Heart right ventricle (tissue), 16 donors: ENCODE data around the gene TUBA3E. TPM values are rescaled to one million over a fixed set of nuclear protein-coding genes. Genes with fewer than 3 reads are reported as not detected.
"Not testable (repeated sequence)": the region's sequence is repeated elsewhere in the genome, so short reads cannot be mapped to it uniquely, and the experiment has no call there.

Experiments
- ATAC-seq, 8 donors: fragments of 200-7000 bp; cut with Tn5 transposase; one replicate each; pipeline ENCODE4 v1.9.1; 2020; ENCODE audit warnings: mild to moderate bottlenecking in 8 of 8, moderate library complexity in 8 of 8, moderate number of reproducible peaks in 1 of 8
- DNase-seq, 2 donors: peaks; one replicate each; pipeline ENCODE4 v3.0.0-alpha.2; 2020
- H3K27ac ChIP-seq, 10 donors: fragments of 200-600 bp; sonication (generic) in 2 of 10; one replicate each; pipeline versions ENCODE4 v1.5.0 to v1.8.0; 2020 to 2022; ENCODE audit warnings: mild to moderate bottlenecking in 3 of 10
- H3K27me3 ChIP-seq, 7 donors: fragments of 200-600 bp; one replicate each; pipeline ENCODE4 v1.8.0; 2021 to 2022; ENCODE audit warnings: mild to moderate bottlenecking in 2 of 7
- H3K36me3 ChIP-seq, 9 donors: fragments of 200-600 bp; sonication (generic) in 1 of 9; one replicate each; pipeline versions ENCODE4 v1.5.0 to v1.8.0; 2020 to 2022; ENCODE audit warnings: mild to moderate bottlenecking in 2 of 9
- H3K4me1 ChIP-seq, 9 donors: fragments of 200-600 bp; sonication (generic) in 1 of 9; one replicate each; pipeline versions ENCODE4 v1.5.0 to v1.8.0; 2020 to 2022; ENCODE audit warnings: mild to moderate bottlenecking in 4 of 9
- H3K4me3 ChIP-seq, 10 donors: fragments of 200-600 bp; sonication (generic) in 2 of 10; one replicate each; pipeline versions ENCODE4 v1.5.0 to v1.8.0; 2020 to 2022; ENCODE audit warnings: mild to moderate bottlenecking in 7 of 10, moderate library complexity in 2 of 10
- H3K9me3 ChIP-seq, 11 donors: fragments of 200-600 bp in 10 of 11; sonication (generic) in 2 of 11; one replicate each; pipeline versions ENCODE4 v1.5.0 to v1.8.0; 2013 to 2022; ENCODE audit warnings: mild to moderate bottlenecking in 2 of 11, control low read depth in 1 of 11, moderate library complexity in 1 of 11
- WGBS, 2 donors: extraction: QIAGEN DNeasy Blood & Tissue Kit; methylation state at CpG; one replicate each; pipeline ENCODE4 v1.1.7; 2013; ENCODE audit warnings: inconsistent platforms in 1 of 2; 5-methylcytosine and 5-hydroxymethylcytosine counted together
- intact Hi-C, 10 donors: fragments of 100-400 bp; cut with DNase I; formaldehyde crosslinking; loops; one replicate each; pipeline versions ENCODE4 v1.11.1 to v1.14.2; 2022
- polyA plus RNA-seq, 2 donors: library from polyadenylated mRNA; stranded (reverse); fragments of 200-250 nt; gene quantifications; one replicate each; pipeline ENCODE4 v1.2.3, GENCODE V29; 2013
- total RNA-seq, 10 donors: library from RNA; stranded (reverse); fragmentation: NEBNext Ultra II Directional in 3 of 10; extraction: Animal tissue kit (Norgen Biotek cat#: 25700) in 3 of 10; gene quantifications; one replicate each; pipeline versions ENCODE4 v1.2.1 to v1.2.4, GENCODE V29; 2021 to 2023
- TF ChIP-seq, protein P1 (sequence below), 9 donors: fragments of 200-600 bp; sonication (generic) in 2 of 9; IDR thresholded peaks; one replicate each; pipeline versions ENCODE4 v1.5.0 to v1.8.0; 2021 to 2022; ENCODE audit warnings: antibody characterized with exemption in 9 of 9, mild to moderate bottlenecking in 5 of 9, moderate library complexity in 1 of 9
- donor health status: Arrhythmogenic right ventricular cardiomyopathy.
- donor health status: ischemic (EF 13 %, LVEDD 7.1; RV severe dilation, severe dysfunction).
- donor health status: healthy with polysubstance abuse.
- donor health status: DM: no; HTN: yes; CAD: no.
- donor health status: DM: no; HTN: no; CAD: no.
- donor health status: ischemic (EF 25% LVEDD 6.9; RV normal size, moderate dysfunction).
- donor health status: ischemic (EF 25% LVEDD 5.7; RV mildly dilated, moderate dysfunction).
- donor health status: healthy.
- donor health status: DM: yes; HTN: yes; CAD: no.
- donor health status: Ischemic cardiomyopathy.
- donor health status: ischemic (EF 35%, LVEDD 5.7; RV mildly dilated, moderate dysfunction).
- donor health status: nonischemic (EF 11% LVEDD 7.7; RV severe dilation, severe dysfunction).
- donor health status: DM: yes; HTN: yes; CAD: no.
- donor health status: PGD.
- donor health status: ischemic (EF 29% LVEDD 5.4; RV normal size, mild dysfunction).
- donor health status: nonischemic (EF 23%, LVEDD 6.1; RV moderate dilation, normal function).

Gene TUBA3E
- total and polyA plus RNA-seq, 12 donors = 2.3 to 286 (median 10.5) TPM

GRCh38 chr2:130241041-130241707, 42.9 kb upstream of the TUBA3E start:
- TF ChIP-seq, protein P1, sequence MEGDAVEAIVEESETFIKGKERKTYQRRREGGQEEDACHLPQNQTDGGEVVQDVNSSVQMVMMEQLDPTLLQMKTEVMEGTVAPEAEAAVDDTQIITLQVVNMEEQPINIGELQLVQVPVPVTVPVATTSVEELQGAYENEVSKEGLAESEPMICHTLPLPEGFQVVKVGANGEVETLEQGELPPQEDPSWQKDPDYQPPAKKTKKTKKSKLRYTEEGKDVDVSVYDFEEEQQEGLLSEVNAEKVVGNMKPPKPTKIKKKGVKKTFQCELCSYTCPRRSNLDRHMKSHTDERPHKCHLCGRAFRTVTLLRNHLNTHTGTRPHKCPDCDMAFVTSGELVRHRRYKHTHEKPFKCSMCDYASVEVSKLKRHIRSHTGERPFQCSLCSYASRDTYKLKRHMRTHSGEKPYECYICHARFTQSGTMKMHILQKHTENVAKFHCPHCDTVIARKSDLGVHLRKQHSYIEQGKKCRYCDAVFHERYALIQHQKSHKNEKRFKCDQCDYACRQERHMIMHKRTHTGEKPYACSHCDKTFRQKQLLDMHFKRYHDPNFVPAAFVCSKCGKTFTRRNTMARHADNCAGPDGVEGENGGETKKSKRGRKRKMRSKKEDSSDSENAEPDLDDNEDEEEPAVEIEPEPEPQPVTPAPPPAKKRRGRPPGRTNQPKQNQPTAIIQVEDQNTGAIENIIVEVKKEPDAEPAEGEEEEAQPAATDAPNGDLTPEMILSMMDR (IDR thresholded peaks at IDR 0.05) = no peak
- Histone ChIP-seq H3K9me3 (no peaks in the 10 kb centered on the region), H3K36me3 (no peaks in the 10 kb centered on the region), H3K4me3 (no peak overlapping the region), H3K27ac (no peak overlapping the region), H3K27me3 (peaks cover 0 to 6% (median 0%) of the 10 kb centered on the region in 7 donors), H3K4me1 (no peaks in the 10 kb centered on the region)
- DNase-seq = no peak
- WGBS, 2 donors = 67 to 79% methylated on average over 8 of the region's 8 CpGs
- intact Hi-C loops = no loop called here
- ATAC-seq = no peak

- not testable (repeated sequence) for H3K4me1 ChIP-seq
Measured at GRCh38 chr2:130239581-130239980, 41.3 kb upstream of the TUBA3E start.

DNA sequence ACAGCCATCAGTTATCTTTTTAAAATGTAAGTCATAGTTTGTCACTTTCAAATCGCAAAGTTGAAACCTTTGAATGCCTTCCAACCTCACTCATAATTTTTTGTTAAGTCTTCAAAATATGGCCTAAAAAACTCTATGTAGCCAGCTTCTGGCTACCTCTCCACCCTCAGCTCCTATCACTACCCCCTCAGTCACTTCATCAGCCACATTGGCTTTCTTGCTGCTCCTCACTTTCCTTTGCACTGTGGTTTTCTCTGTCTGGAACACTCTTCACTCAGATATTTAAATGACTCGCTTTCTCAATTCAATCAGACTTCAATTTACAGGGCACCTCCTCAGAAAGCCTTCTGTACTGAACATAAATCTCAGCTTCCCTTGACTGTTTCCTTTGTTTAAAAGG, 34.8 kb upstream of the TUBA3E start:
- H3K36me3 ChIP-seq, H3K4me1 ChIP-seq, intact Hi-C loops, DNase-seq, H3K4me3 ChIP-seq, H3K27ac ChIP-seq, H3K9me3 ChIP-seq, ATAC-seq: not testable (repeated sequence)
- 86 to 87% methylated on average over 2 of the region's 2 CpGs for WGBS, 2 donors
- H3K27me3 ChIP-seq = peaks cover 0 to 22% (median 0%) of the 10 kb centered on the region in 7 donors

More at GRCh38 chr2:130239581-130239980, 41.3 kb upstream of the TUBA3E start:
- WGBS, 2 donors = 73 to 78% methylated on average over 6 of the region's 6 CpGs
- ATAC-seq, H3K9me3 ChIP-seq, H3K27ac ChIP-seq, DNase-seq, H3K4me3 ChIP-seq, H3K36me3 ChIP-seq, intact Hi-C loops, H3K27me3 ChIP-seq: not testable (repeated sequence)

- 74 to 86% methylated on average over 12 of the region's 12 CpGs for WGBS, 2 donors
- ATAC-seq (no peak), DNase-seq (no peak)
- no peak overlapping the region for H3K4me3 ChIP-seq
- H3K27ac ChIP-seq = no peak overlapping the region
- TF ChIP-seq, protein P1 (IDR thresholded peaks at IDR 0.05) = no peak
- no peaks in the 10 kb centered on the region for H3K36me3 ChIP-seq
- no peaks in the 10 kb centered on the region for H3K9me3 ChIP-seq
- peaks cover 0 to 19% (median 0%) of the 10 kb centered on the region in 7 donors for H3K27me3 ChIP-seq
- H3K4me1 ChIP-seq = no peaks in the 10 kb centered on the region
- intact Hi-C loops = no loop called here
Measured at GRCh38 chr2:130231656-130232055, 33.4 kb upstream of the TUBA3E start.

DNA sequence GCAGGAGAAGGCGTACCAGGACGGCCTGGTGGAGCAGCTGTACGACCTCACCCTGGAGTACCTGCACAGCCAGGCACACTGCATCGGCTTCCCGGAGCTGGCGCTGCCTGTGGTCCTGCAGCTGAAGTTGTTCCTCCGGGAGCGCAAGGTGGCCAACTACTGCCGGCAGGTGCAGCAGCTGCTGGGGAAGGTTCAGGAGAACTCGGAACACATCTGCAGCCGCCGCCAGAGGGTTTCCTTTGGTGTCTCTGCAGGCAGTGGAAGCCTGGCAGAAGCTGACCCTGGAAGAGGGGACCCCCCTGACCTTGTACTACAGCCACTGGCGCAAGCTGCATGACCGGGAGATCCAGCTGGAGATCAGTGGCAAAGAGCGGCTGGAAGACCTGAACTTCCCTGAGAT, 32.7 kb upstream of the TUBA3E start:
- intact Hi-C loops, H3K9me3 ChIP-seq, ATAC-seq: not testable (repeated sequence)

DNA sequence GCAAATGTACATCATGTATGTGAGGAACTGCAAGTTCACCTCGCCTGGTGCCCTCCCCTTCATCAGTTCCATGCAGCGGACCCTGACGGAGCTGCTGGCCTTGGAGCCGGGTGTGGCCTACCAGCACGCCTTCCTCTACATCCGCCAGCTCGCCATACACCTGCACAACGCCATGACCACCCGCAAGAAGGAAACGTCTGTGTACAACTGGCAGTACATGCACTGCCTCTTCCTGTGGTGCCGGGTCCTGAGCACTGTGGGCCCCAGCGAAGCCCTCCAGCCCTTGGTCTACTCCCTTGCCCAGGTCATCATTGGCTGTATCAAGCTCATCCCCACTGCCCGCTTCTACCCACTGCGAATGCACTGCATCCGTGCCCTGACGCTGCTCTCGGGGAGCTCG, 32.1 kb upstream of the TUBA3E start:
- H3K9me3 ChIP-seq, H3K27ac ChIP-seq, DNase-seq, H3K36me3 ChIP-seq, H3K4me3 ChIP-seq, intact Hi-C loops, H3K4me1 ChIP-seq, ATAC-seq: not testable (repeated sequence)
- whole genome bisulfite sequencing, 2 donors = 94 to 95% methylated on average over 14 to 18 of the region's 18 CpGs
- peaks cover 0 to 19% (median 0%) of the 10 kb centered on the region in 7 donors for H3K27me3 ChIP-seq

More for the DNA sequence above, 32.7 kb upstream of the TUBA3E start:
- peaks cover 0 to 19% (median 0%) of the 10 kb centered on the region in 7 donors for H3K27me3 ChIP-seq
- H3K4me1 ChIP-seq, H3K4me3 ChIP-seq, H3K27ac ChIP-seq, DNase-seq, H3K36me3 ChIP-seq: not testable (repeated sequence)
- WGBS, 2 donors = 94% methylated on average over 15 of the region's 15 CpGs

DNA sequence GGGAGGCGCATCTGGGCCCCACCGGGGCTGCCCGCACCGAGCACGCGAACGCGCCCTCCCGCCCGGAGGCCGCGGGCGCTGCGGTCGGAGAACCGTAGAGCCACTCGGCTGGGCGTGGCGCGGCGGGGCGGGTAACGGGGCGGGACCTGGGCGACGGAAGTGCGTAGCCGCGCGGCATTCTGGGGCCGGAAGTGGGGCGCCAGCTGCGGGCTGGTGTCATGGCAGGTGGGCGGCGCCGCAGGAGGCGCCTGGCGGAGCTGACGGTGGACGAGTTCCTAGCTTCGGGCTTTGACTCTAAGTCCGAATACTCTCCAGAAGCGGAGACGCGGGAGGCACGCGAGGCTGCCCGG, 30.9 kb upstream of the TUBA3E start:
- H3K4me1 ChIP-seq, H3K9me3 ChIP-seq, intact Hi-C loops, H3K36me3 ChIP-seq: not testable (repeated sequence)
- Histone ChIP-seq H3K27ac (peak overlapping the region in 1 of 10 donors; percentile 30), H3K27me3 (peaks cover 0 to 12% (median 0%) of the 10 kb centered on the region in 7 donors), H3K4me3 (peak overlapping the region in 9 of 10 donors; percentile 21 to 44 (median 34))
- ATAC-seq (peak; percentile 82 to 95 (median 89)), DNase-seq (peak; percentile 37 to 73)
- 41 to 42% methylated on average over 34 to 48 of the region's 48 CpGs for WGBS, 2 donors

DNA sequence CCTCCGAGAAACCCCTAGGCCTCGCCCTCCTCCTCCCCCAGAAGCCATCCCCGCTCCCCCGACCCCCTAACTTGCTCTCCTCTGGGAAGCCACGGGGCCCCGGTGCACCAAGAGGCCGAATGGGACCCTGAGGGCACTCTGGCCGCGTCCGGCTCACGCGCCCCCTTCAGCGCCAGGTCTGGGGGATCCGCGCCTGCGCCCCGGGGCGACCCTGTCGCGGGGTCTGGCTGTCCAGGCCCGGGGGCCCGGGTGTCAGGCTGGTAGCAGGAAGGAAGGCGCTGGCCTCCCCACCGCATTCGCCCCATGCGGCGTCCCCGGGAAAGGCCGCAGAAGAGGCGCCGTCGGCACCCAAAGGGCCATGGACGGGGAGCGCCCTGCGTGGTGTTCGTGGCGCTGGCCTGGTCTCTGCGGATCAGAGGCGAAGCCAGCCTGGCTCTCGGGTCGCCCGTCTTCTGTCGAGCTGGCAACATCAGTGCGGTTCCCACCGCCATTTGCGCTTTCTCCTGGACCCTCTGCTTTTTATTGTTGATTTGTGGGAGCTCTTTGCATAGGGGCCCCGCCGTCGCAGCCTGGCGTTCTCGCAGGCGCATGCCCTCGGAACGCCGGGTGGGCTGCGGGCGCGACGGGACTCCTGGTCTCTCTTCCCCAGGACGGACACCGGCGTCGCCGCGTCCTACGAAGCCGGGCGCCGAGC, 30.4 kb upstream of the TUBA3E start:
- DNase-seq, intact Hi-C loops, H3K27ac ChIP-seq, H3K36me3 ChIP-seq, H3K9me3 ChIP-seq, H3K4me1 ChIP-seq: not testable (repeated sequence)
- 75 to 86% methylated on average over 64 to 69 of the region's 69 CpGs for WGBS, 2 donors
- Histone ChIP-seq H3K27me3 (peaks cover 0 to 15% (median 0%) of the 10 kb centered on the region in 7 donors), H3K4me3 (peak overlapping the region in 5 of 10 donors; percentile 30 to 44 (median 43))
- ATAC-seq = peak in 1 of 8 donors; percentile 27

DNA sequence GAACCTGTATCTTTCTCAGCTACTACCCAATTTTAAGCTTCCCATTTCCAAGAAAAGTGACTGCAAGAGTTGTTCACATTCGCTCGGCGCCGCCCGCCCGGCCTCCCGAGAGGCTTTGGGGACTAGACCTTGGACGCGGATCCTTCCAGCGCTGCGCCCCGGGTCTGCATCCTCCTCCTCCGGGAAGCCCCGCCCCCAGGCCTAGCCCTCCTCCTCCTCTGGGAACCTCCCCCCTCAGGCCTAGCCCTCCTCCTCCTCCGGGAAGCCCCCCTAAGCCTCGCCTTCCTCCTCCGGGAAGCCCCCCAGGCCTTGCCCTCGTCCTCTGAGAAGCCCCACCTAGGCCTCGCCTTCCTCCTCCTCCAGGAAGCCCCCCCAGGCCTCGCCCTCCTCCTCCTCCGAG, 29.8 kb upstream of the TUBA3E start:
- H3K27ac ChIP-seq, H3K36me3 ChIP-seq, DNase-seq, H3K9me3 ChIP-seq, H3K4me3 ChIP-seq, ATAC-seq, H3K4me1 ChIP-seq, intact Hi-C loops: not testable (repeated sequence)
- 89 to 92% methylated on average over 20 to 21 of the region's 21 CpGs for WGBS, 2 donors
- H3K27me3 ChIP-seq = peaks cover 0 to 15% (median 0%) of the 10 kb centered on the region in 7 donors
